GM19025 (cell line): ENCODE measurements around the gene RAC2.

Source experiments
- ATAC-seq: cut with Tn5 transposase; IDR thresholded peaks from one replicate; pipeline ENCODE4 v1.9.1; 2021; ENCODE audit warnings: mild to moderate bottlenecking, low read depth, moderate library complexity; ENCODE audit not compliant: unreplicated experiment

The RAC2 gene

DNA sequence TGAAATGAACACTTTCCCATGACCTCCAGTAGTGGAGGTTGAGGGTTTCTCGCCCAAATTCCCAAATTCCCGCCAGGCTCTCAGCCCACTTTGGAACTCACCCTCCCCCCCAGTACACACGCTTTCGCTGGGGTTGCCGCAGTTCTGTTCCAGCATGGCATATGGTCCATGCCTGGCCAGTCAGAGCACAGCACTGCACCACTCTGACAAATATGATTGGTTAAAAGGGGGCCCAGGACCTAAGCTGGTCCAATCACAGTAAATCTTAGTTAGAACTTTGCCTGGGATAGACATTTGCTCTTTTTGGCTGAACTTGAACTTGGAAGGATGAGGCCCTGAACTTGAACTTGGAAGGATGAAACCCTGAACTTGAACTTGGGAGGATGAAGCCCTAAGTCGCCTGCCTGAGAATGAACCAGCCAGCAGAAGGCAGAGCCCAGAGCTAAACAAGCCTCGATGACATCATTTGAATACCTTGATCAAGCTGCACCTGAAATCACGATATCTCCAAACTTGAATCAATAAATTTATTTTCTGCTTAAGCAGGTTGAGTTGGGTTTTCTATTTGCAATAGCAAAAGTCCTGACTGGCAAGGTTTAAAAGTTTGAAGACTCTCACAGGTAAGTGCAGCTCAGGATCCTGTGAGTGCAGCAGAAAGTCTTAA, 19.2 kb downstream of the RAC2 start:
- ATAC-seq: no peak

- ATAC-seq: no peak
Measured at GRCh38 chr22:37223965-37224551, 20.0 kb downstream of the RAC2 start.

DNA sequence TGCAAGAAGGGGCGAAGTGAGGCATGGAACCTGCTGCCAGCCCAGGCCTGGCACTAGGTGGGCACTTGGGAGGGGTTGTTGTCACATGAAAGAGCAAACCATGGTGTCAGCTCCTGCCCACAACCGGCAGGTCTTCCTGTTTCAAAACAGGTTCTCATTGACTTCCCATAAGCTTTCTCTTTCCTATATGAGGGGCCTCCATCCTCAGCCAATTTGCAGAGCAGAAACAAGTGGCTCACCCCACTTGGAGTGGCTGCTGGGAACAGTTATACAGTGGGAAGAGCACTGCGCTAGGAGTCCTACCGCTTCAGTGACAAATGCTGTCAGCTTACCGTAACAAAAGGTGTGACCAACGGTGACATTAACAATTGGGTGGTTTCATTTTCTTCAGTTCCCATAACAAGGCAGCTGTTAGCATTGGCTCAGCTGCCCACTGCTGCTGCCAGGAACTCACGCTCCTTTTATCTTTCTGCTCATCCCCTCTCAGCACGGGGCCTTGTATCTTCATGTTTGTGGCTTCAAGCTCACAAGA, 21.6 kb downstream of the RAC2 start:
- ATAC-seq: no peak

GRCh38 chr22:37221424-37222333, 22.4 kb downstream of the RAC2 start:
- no peak for ATAC-seq

DNA sequence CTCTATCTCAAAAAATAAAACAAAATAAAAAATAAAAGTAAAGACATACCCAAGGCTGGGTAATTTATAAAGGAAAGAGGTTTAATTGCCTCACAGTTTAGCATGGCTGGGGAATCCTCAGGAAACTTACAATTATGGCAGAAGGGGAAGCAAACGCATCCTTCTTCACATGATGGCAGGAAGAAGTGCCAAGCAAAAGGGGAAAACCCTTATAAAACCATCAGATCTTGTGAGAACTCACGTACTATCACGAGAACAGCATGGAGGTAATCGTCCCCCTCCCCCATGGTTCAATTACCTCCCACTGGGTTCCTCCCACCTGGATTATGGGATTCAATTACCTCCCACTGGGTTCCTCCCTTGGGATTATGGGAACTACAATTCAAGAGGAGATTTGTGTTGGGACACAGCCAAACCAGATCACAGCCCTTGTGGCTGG, 23.5 kb downstream of the RAC2 start:
- no peak for ATAC-seq

- ATAC-seq: no peak
Measured at GRCh38 chr22:37219533-37219932, 24.5 kb downstream of the RAC2 start.

GRCh38 chr22:37218771-37219411, 25.2 kb downstream of the RAC2 start:
- peak; percentile 73 for ATAC-seq

DNA sequence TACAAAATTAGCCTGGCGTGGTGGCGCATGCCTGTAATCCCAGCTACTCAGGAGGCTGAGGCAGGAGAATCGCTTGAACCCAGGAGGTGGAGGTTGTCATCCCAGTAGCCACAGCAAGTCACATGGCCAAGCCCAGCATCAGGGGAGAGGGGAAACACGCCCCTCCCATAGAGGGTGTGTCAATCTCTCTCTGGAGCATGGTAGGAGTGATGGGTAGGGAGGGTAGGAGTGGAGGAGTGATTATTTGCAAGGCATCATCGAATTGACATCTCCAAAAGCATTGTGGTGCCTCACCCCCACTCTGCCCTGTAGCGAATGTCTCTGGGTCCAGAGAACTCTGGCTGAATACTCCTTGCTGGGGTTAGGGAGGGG, 25.7 kb downstream of the RAC2 start:
- no peak for ATAC-seq

DNA sequence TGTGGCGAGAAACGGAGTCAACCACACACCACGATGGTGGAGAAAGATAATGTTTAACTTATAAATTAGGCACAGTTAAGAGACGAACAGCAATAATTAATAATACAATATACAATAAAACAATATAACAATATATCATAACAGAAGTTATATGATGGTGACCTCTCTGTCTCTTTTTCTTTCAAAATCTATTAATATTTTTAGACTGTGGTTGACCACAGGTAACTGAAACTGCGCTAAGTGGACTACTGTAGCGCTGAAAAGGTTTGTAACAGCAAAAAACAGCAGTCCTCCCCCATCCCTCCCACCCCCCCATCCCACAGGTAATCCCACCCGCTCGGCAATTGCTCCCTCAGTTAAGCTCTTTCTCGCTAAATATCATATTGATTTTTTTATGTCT, 28.2 kb downstream of the RAC2 start:
- ATAC-seq: no peak

- ATAC-seq: no peak
Measured at GRCh38 chr22:37214731-37215030, 29.4 kb downstream of the RAC2 start.

- ATAC-seq: no peak
Measured at GRCh38 chr22:37213941-37214730, 29.9 kb downstream of the RAC2 start.

DNA sequence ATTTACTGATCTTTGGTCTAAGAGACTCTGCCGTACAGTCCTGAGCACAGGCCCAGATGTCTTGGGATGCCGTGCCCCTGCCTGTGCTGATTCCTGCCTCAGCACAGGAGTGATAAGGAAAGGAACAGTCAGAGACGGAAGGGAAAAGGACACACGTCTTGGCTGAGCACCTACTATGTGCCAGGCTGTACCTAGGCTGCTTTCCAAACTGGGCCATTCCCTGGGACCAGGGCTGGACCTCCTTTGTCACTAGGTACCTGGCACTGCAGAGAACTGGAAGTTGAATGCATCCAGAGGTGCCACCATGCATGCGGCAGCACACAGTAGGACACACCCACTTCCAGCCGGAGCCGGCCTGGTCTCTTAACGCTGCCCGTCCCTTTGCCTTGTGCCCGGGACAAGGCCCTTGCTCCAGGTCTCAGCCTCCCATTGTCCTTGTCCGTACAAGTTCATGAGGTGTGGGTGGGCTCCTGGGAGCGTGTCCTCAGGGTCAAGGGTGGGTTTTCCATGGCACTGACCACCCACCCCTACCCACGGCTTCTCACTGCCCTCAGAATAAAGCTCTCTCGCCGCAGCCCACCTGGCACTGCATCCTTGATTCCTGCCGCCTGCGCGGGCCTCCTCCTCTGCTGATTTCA, 30.7 kb downstream of the RAC2 start:
- ATAC-seq: no peak

GRCh38 chr22:37212174-37212906, 31.7 kb downstream of the RAC2 start, which contains the start of gene SSTR3:
SSTR3 (minus strand) TSS chr22:37212477; CDS start chr22:37207803, 4,674 bp downstream.
- ATAC-seq: no peak

- no peak for ATAC-seq
Measured at GRCh38 chr22:37211866-37212173, 32.2 kb downstream of the RAC2 start.

- no peak for ATAC-seq
Measured at GRCh38 chr22:37211075-37211865, 32.8 kb downstream of the RAC2 start.

GRCh38 chr22:37210041-37210803, 33.8 kb downstream of the RAC2 start:
- ATAC-seq: no peak

- ATAC-seq: no peak
Measured at GRCh38 chr22:37209140-37209845, 34.8 kb downstream of the RAC2 start.
